SIG-M5 treated with dmso at 0.1 percent for 504 hours (cell line): Measurements from ENCODE around the gene EML2.

Experiments used
- DNase-seq: peaks from one replicate; lab custom pipeline; 2025; ENCODE audit not compliant: unreplicated experiment; lab: John Stamatoyannopoulos, UW

Gene EML2

GRCh38 chr19:45590300-45591003 lies 48.7 kb downstream of the EML2 start:
- DNase-seq, result no peak

DNA sequence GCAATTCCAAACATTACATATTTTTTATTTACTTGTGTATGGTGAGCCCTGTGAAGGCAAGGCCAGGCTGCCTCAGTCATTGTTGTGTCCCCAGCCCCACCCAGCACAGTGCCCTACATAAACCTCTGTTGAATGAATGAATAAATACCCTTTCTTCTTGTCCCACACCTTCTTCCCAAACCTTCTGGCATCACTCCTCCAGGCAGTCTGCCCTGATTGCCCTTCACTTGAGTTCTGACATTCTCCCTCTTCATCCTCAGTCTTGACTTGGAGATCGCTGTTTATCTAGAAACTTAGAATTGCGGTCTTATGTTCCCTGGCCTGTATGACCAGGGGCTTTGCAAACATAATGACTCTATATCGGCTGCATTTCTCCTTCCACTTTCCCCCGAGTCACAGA lies 49.4 kb downstream of the EML2 start:
- no peak for DNase-seq

DNA sequence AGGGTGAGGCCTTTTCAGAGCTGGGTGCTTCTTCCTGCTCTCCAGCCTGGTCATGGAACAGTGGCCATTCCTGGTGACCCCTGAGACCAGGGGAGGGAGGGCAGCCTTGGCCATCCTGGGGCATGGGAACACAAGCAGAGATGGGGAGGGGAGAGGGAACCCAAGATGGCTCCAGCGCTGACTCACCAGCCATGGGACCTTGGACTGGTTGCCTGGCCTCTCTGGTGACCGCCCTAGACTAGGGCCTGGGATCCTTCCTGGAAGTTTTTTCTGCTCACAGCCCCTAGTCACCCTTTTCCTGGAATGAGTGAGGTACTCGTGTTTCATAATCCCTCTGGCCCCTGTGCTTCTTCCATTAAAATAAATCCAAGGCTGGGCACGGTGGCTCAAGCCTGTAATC lies 51.3 kb downstream of the EML2 start:
- DNase-seq, result no peak

- DNase-seq, result no peak
Measured at GRCh38 chr19:45585158-45585577, 54.0 kb downstream of the EML2 start.

GRCh38 chr19:45584332-45585157 lies 54.7 kb downstream of the EML2 start, which contains the start of gene OPA3:
TSS of gene OPA3 (minus strand) at chr19:45584802. CDS start at chr19:45584764, 38 bp downstream.
- peak; percentile 99 for DNase-seq

DNA sequence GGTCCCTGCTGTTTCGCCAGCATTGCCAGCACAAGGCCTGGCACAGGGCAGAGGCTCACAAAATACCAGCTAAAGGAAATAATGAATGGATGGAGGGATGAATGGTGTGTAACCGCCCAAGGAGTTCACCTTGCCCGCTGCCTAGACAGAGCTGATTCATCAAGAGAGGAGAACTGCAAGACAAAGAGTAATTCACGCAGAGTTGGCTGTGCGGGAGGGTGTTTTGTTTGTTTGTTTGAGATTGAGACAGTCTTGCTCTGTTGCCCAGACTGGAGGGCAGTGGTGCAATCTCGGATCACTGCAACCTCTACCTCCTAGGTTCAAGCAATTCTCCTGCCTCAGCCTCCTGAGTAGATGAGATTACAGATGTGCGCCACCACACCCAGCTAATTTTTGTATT lies 57.6 kb downstream of the EML2 start:
- no peak for DNase-seq

GRCh38 chr19:45578861-45579260 lies 60.3 kb downstream of the EML2 start:
- DNase-seq, result no peak

GRCh38 chr19:45577111-45577905 lies 61.9 kb downstream of the EML2 start:
- DNase-seq, result no peak

GRCh38 chr19:45576682-45577081 lies 62.5 kb downstream of the EML2 start:
- DNase-seq, result no peak

- no peak for DNase-seq
Measured at GRCh38 chr19:45575216-45575615, 64.0 kb downstream of the EML2 start.

GRCh38 chr19:45574526-45574925 lies 64.7 kb downstream of the EML2 start:
- no peak for DNase-seq

- no peak for DNase-seq
Measured at GRCh38 chr19:45571457-45572220, 67.6 kb downstream of the EML2 start.

DNA sequence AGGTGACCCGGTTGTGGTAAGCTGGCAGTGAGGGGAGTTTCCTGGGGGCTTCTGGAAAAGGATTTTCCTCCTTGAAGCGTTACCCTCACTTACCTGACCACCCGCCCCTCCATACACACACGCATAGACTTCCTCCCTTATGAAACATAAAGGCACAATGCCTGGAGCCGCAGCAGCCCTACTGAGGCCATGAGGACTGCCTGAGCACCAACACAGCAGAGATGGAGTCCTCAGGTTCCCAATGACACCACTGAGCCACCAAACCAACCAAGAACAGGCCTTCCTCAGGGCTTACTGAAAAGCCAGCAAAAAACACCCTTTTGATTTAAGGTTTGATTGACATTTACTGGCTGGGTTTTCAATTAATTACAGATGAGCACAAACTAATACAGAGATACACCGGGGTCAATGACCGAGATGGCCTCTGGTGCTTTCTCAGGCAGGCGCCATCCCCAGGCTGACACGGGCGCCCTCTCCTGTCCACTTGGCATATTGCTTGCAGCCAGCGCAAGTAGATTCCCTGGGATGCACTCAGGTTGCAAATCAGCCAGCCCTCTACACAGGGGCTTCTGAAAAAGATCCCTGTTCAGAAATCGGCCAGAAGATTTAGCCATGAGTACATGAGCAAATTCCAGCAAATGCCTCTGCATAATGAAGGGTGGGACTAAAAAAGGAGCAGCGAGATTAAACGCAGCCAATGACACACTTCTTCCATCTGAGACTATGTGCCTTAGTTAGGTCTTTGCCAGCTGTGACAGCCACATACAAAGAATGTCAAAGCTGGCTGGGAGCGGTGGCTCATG lies 69.4 kb downstream of the EML2 start:
- peak; percentile 27 for DNase-seq

DNA sequence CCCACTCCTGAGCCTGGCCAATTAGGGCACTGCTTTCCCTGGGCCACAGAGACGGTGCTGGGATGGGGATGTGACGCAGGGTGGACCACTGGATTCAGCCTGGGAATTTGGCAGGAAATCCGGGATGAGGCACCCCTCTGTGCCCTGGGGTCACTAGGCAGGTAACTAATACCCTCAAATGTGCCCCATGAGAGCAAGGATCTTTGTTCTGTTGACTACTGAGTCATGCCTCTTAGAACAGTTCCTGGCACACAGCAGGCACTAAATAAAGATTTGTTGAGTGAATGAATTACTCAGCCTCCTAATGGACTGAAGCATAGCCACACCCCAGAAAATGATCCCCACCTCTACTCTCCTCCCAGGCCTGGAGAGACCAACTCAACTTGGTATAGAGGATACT lies 70.5 kb downstream of the EML2 start:
- no peak for DNase-seq

DNA sequence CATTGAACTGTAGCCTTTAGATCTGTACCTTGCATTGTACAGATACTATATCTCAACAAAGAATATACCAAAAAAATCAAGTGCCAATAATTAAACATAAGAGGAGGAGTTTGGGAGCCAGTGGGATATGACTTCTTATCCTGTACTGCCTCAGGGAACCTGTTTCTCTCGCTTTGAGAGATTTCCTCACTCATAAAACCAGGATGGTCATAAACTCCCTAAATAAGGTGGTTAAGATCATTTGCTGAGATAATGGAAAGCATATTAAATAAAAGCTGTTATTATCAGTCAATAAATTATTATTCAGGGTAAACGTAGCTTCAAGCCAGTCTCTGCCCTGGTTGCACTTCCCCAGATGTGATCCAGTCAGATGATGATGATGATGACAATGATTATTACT lies 71.6 kb downstream of the EML2 start:
- no peak for DNase-seq

GRCh38 chr19:45564131-45564780 lies 74.9 kb downstream of the EML2 start:
- DNase-seq, result no peak

DNA sequence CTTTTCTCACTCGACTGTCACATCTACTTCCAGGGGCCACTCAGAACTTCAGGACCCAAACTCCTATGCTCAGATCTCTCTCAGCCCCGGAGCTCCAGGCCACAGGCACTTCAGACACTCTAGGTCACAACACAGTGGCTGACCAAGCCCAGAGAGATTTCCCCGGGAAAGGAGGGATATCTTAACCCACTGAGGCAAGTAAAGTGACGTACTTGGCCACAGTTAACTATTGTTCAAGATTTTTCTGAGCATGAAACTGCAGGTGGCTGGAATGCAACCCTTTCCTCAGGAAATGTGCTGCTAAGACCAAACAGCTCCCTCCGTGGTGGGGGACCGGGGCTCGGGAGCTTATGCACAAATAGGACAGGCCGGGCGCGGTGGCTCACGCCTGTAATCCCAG lies 78.5 kb downstream of the EML2 start:
- DNase-seq, result no peak

DNA sequence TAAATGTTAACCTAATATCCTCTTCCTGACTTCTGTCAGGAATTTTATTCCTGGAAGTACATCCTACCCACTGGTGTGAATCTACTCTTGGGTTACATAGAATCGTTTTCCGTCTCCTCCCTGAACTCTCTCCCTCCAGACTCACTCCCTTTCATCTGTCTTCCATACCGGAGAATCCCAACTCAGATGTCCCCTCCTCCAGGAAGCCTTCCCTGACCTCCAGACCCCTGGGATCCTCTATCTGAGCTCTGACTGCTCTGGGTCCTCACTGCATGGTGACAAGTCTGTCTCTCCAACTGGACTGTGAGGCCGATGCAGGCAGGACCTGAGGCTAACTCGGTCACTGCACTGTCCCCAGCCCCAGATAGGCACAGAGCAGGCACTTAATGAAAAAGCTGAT lies 79.2 kb downstream of the EML2 start:
- DNase-seq, result no peak
